PFSK-1 (cell line): ENCODE results near the gene ZBED4.

ENCODE experiments used
- POLR2AphosphoS5 ChIP-seq: IDR thresholded peaks from 2 replicates; pipeline ENCODE4 v1.6.1; 2012; ENCODE audit warnings: low read depth, mild to moderate bottlenecking, control low read depth, low read length, moderate library complexity
- TF ChIP-seq, protein P1 (sequence below), 2 experiments: IDR thresholded peaks; 2 replicates each; pipeline versions ENCODE4 v1.6.1 to v1.8.0; 2011 to 2012; ENCODE audit warnings: low read depth in 2 of 2, low read length in 2 of 2, control low read depth in 1 of 2, inconsistent platforms in 1 of 2, mild to moderate bottlenecking in 1 of 2, moderate library complexity in 1 of 2; ENCODE audit not compliant: insufficient read depth in 1 of 2

DNA sequence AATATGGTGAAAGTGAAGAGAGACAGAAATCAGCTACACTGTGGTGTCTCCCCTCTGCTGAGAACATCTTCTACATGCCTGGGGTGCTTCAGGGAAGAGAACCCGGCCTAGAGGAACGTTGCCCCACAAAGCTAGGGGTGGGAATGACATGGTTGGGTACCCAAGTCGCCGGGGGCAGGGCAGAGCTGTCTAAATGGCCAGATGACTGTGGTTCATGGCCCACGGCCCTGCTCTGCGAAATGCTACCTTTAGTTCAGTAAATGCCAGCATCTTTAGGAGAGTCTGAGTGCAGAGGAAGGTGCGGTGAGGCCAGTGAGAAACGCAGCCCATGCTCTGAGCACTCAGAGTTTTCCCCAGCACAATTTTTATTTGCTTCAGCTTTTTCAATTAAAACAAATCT is 38.8 kb upstream of the ZBED4 start:
- TF ChIP-seq POLR2AphosphoS5, result no peak
- TF ChIP-seq, protein P1, sequence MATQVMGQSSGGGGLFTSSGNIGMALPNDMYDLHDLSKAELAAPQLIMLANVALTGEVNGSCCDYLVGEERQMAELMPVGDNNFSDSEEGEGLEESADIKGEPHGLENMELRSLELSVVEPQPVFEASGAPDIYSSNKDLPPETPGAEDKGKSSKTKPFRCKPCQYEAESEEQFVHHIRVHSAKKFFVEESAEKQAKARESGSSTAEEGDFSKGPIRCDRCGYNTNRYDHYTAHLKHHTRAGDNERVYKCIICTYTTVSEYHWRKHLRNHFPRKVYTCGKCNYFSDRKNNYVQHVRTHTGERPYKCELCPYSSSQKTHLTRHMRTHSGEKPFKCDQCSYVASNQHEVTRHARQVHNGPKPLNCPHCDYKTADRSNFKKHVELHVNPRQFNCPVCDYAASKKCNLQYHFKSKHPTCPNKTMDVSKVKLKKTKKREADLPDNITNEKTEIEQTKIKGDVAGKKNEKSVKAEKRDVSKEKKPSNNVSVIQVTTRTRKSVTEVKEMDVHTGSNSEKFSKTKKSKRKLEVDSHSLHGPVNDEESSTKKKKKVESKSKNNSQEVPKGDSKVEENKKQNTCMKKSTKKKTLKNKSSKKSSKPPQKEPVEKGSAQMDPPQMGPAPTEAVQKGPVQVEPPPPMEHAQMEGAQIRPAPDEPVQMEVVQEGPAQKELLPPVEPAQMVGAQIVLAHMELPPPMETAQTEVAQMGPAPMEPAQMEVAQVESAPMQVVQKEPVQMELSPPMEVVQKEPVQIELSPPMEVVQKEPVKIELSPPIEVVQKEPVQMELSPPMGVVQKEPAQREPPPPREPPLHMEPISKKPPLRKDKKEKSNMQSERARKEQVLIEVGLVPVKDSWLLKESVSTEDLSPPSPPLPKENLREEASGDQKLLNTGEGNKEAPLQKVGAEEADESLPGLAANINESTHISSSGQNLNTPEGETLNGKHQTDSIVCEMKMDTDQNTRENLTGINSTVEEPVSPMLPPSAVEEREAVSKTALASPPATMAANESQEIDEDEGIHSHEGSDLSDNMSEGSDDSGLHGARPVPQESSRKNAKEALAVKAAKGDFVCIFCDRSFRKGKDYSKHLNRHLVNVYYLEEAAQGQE (IDR thresholded peaks at IDR 0.05; ENCODE audit: insufficient read depth in 1 of 2, low read depth in 2 of 2, low read length in 2 of 2), result no peak
